ENCODE data around the gene SLC8A3.

The SLC8A3 gene

GRCh38 chr14:70193396-70193795 lies 4.6 kb upstream of the SLC8A3 start:
- peaks cover 6% of the 10 kb centered on the region for H3K27me3 Mint-ChIP-seq (ENCODE audit: low read depth, poor library complexity)
- no peak for DNase-seq
- H3K36me3 Mint-ChIP-seq (ENCODE audit: low read depth) = peaks cover 40% of the 10 kb centered on the region
- H3K27ac Mint-ChIP-seq = no peak overlapping the region
- no peak for TF ChIP-seq CTCF (IDR thresholded peaks at IDR 0.05)
- peaks cover 38% of the 10 kb centered on the region for H3K4me1 Mint-ChIP-seq
- no peak overlapping the region for H3K4me3 Mint-ChIP-seq
- peaks cover 34% of the 10 kb centered on the region for H3K9me3 Mint-ChIP-seq

- peaks cover 33% of the 10 kb centered on the region for H3K9me3 Mint-ChIP-seq
- no peak for TF ChIP-seq CTCF (IDR thresholded peaks at IDR 0.05)
- H3K27ac Mint-ChIP-seq = no peak overlapping the region
- H3K4me1 Mint-ChIP-seq = peaks cover 41% of the 10 kb centered on the region
- peak; percentile 10 for DNase-seq
- no peak overlapping the region for H3K4me3 Mint-ChIP-seq
- H3K36me3 Mint-ChIP-seq (ENCODE audit: low read depth) = peaks cover 39% of the 10 kb centered on the region
- peaks cover 6% of the 10 kb centered on the region for H3K27me3 Mint-ChIP-seq (ENCODE audit: low read depth, poor library complexity)
Observed at GRCh38 chr14:70192915-70193314, 4.2 kb upstream of the SLC8A3 start.

- Mint-ChIP-seq H3K4me1 (peaks cover 65% of the 10 kb centered on the region), H3K4me3 (peak overlapping the region; percentile 88), H3K36me3 (ENCODE audit: low read depth) (peaks cover 17% of the 10 kb centered on the region), H3K9me3 (peaks cover 13% of the 10 kb centered on the region), H3K27me3 (ENCODE audit: low read depth, poor library complexity) (peaks cover 6% of the 10 kb centered on the region), H3K27ac (peak overlapping the region; percentile 74)
- TF ChIP-seq CTCF (IDR thresholded peaks at IDR 0.05) = no peak
- DNase-seq = peak; percentile 2
Observed at GRCh38 chr14:70190156-70190555, 1.4 kb upstream of the SLC8A3 start.

- H3K9me3 Mint-ChIP-seq = peaks cover 7% of the 10 kb centered on the region
- no peak for TF ChIP-seq CTCF (IDR thresholded peaks at IDR 0.05)
- H3K4me1 Mint-ChIP-seq = peaks cover 66% of the 10 kb centered on the region
- DNase-seq = peak; percentile 15
- peaks cover 12% of the 10 kb centered on the region for H3K36me3 Mint-ChIP-seq (ENCODE audit: low read depth)
- peak overlapping the region; percentile 88 for H3K4me3 Mint-ChIP-seq
- H3K27me3 Mint-ChIP-seq (ENCODE audit: low read depth, poor library complexity) = peaks cover 5% of the 10 kb centered on the region
- H3K27ac Mint-ChIP-seq = peak overlapping the region; percentile 64
Observed at GRCh38 chr14:70189456-70190077, 816 bp upstream of the SLC8A3 start.

- H3K27ac Mint-ChIP-seq = peak overlapping the region; percentile 84
- peaks cover 62% of the 10 kb centered on the region for H3K4me1 Mint-ChIP-seq
- no peaks in the 10 kb centered on the region for H3K36me3 Mint-ChIP-seq (ENCODE audit: low read depth)
- no peaks in the 10 kb centered on the region for H3K9me3 Mint-ChIP-seq
- no peak for DNase-seq
- peak overlapping the region; percentile 93 for H3K4me3 Mint-ChIP-seq
- peaks cover 2% of the 10 kb centered on the region for H3K27me3 Mint-ChIP-seq (ENCODE audit: low read depth, poor library complexity)
- TF ChIP-seq CTCF (IDR thresholded peaks at IDR 0.05) = no peak
Observed at GRCh38 chr14:70188322-70188658, 461 bp downstream of the SLC8A3 start.

GRCh38 chr14:70186900-70187451 lies 1.8 kb downstream of the SLC8A3 start:
- H3K4me1 Mint-ChIP-seq = peaks cover 57% of the 10 kb centered on the region
- peak overlapping the region; percentile 93 for H3K4me3 Mint-ChIP-seq
- H3K27me3 Mint-ChIP-seq (ENCODE audit: low read depth, poor library complexity) = peaks cover 2% of the 10 kb centered on the region
- DNase-seq = peak; percentile 75
- peak overlapping the region; percentile 98 for H3K27ac Mint-ChIP-seq
- no peaks in the 10 kb centered on the region for H3K9me3 Mint-ChIP-seq
- no peaks in the 10 kb centered on the region for H3K36me3 Mint-ChIP-seq (ENCODE audit: low read depth)
- no peak for TF ChIP-seq CTCF (IDR thresholded peaks at IDR 0.05)

All from nephron progenitor cell (in vitro differentiated cells).